ENCODE measurements around the gene TMEM255B.

The TMEM255B gene

DNA sequence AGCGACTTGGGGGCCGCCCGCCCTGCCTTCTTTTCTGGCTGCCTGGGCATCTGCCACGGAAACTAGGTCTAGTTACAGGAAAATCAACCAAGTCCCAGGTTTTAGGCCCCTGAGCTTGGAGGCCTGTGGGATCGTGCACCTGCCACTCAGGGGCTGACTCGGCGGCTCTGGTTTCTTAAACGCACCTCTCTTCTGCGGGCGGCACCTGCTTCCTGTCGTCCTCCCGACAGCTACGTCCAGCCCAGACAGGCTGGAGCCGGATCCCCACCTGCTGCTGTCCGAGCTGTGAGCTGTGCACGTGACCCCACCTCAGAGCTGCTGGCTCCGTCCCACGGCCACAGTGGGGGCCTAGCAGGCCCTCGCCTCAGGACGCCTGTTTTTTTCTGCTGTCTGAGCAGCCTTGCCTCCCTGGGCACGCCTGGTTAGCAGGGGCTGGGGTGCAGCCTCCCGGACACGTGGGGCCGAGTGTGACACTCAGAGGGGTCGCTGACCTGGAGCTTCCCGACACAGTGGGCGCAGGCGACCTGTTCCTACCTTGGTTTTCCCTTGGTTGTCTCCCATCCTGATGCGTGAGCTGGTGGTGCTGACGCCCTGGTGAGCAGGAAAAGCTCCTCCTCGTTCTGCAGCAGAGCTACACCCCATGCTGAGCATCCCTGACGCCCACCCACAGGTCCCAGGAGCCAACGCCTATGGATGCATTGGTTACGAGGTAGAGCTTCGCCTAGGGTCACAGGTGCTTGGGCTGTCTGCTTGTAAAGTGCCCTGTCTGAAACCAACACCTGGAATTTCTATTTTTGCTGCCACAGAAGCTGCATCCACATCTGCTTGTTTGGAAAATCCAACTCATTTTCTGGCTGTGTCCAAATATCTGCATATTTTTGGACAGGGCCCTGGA lies 17.5 kb downstream of the TMEM255B start:
- Mint-ChIP-seq H3K4me3 (no peak overlapping the region), H3K9me3 (peaks cover 10% of the 10 kb centered on the region), H3K27me3 (peaks cover 18% of the 10 kb centered on the region), H3K27ac (no peak overlapping the region), H3K36me3 (ENCODE audit: low read depth) (no peaks in the 10 kb centered on the region), H3K4me1 (peaks cover 11% of the 10 kb centered on the region)
- DNase-seq (no peak), ATAC-seq (no peak)

DNA sequence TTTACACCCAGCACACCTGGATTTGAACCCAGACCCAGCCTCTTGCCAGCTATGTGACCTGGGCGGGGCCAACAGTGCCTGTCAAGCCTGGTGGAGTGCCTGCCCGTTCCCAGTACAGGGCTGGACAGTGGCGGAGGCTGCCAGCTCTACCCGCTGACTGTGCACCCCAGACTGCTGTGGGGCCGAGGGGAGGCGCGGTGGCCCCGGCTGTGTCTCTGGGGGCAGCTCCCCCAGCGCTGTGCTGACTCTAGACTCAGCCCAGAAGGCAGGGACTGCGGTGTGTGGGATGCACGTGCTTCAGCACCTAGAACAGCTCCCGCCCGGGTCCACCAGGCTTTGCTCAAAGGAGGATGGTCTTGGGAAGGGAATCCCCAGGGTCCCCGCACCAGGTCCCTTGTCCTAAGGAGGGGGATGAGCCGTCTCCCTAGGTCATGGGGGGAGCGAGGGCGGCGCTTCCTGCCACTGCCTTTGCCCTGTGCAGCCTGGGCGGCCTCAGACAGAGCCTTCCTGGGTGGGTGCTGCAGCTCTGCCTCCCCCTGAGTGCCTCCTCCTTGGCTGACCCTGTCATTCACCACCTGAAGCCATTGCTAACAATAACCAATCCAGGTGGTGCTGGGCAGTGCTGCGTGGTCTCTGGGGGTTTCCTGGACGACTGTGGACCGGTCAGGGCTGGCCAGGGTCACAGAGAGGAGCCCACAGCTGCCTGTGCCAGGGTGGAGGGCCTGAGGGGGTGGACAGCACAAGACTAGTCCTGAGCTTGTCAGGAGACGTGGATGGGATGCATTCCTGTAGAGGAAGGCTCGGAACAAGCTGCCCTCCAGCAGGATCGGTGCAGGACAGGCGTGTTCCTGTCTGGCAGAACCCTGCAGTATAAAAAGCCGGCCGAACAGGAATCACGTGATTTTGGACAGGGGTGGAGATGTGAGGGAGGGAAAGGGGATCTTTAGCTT lies 18.6 kb downstream of the TMEM255B start:
- H3K27ac Mint-ChIP-seq = no peak overlapping the region
- peak; percentile 28 for ATAC-seq

DNA sequence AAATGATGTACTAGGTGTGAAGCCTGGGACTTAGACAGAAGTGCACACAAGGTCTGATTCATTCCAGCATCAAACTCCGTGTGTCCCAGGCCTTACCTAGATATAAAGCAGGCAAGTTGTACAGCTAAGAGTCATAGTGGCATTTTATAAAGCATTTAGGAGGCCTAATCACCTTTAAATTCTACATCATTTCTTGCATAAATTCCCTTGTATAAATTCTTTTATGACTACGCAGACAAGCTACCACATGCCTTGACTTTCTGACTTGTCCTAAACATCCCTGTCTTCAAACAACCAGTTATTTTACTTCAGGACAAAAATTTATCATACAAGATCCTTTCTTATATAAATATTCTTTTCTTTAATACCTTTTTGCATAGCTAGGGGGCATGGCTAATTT lies 22.5 kb downstream of the TMEM255B start:
- peaks cover 4% of the 10 kb centered on the region for H3K4me1 Mint-ChIP-seq
- ATAC-seq (no peak), DNase-seq (no peak)
- no peak overlapping the region for H3K27ac Mint-ChIP-seq
- H3K36me3 Mint-ChIP-seq (ENCODE audit: low read depth) = no peaks in the 10 kb centered on the region
- H3K9me3 Mint-ChIP-seq = no peaks in the 10 kb centered on the region
- H3K4me3 Mint-ChIP-seq = no peak overlapping the region
- H3K27me3 Mint-ChIP-seq = peaks cover 25% of the 10 kb centered on the region

More for the DNA sequence above, 18.6 kb downstream of the TMEM255B start:
- H3K36me3 Mint-ChIP-seq (ENCODE audit: low read depth) = no peaks in the 10 kb centered on the region
- DNase-seq = no peak
- peaks cover 18% of the 10 kb centered on the region for H3K27me3 Mint-ChIP-seq
- peaks cover 2% of the 10 kb centered on the region for H3K9me3 Mint-ChIP-seq
- peaks cover 2% of the 10 kb centered on the region for H3K4me1 Mint-ChIP-seq
- no peak overlapping the region for H3K4me3 Mint-ChIP-seq

DNA sequence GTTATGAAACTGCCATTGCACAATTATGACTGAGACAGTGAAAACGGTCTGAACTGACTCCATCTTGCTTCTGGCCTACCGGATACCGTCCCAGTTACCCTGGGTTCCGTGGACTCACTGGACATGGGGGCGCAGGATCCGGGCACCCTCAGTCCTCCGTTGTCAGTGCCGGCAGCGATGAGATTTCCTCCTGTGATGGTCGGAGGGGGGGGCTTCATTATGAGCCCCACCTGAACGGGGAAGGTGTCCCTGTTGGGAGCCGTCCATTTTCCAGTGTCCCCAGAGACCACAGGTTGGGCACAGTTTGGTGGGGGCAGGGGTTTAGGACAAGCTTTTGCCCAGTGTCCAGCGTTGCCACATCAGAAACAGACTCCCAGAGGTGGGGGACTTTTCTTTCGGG lies 23.4 kb downstream of the TMEM255B start:
- Mint-ChIP-seq H3K36me3 (ENCODE audit: low read depth) (no peaks in the 10 kb centered on the region), H3K4me3 (no peak overlapping the region), H3K9me3 (no peaks in the 10 kb centered on the region), H3K27ac (no peak overlapping the region), H3K27me3 (peaks cover 19% of the 10 kb centered on the region), H3K4me1 (peaks cover 4% of the 10 kb centered on the region)
- ATAC-seq = no peak
- DNase-seq = no peak

DNA sequence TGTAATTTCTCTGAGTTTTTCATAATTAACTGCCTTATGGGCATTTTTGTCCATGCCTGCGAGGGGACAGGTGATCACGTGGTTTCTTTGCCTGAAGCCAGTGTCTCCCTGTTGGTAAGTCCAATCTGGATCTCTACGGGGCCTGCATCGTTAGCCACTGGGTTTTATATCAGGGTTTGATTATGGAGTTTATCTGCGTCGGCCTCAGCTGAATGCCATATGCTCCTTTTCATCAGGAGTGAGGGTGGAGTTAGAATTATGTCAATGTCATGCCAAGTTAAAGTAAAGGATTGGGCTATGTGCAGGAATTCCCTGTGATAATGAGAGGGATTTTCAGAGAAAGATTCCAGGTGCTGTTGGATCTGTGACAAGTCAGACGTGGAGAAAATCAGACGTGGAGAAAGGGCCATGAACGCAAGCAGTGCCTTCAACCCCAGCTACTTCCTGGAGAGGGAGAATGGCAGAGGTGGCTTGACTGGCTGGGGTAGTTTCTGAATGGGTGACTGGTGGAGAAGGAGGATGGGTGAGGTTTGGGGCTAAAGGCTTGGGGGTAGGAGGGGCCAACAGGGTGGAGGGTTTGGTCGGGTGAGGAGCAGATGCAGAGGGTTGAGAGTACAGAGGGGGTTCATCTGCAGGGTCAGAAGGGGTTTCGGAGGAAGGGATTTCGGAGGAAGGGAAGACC lies 24.3 kb downstream of the TMEM255B start:
- DNase-seq = no peak
- Mint-ChIP-seq H3K9me3 (no peaks in the 10 kb centered on the region), H3K4me1 (peaks cover 4% of the 10 kb centered on the region), H3K4me3 (no peak overlapping the region), H3K36me3 (ENCODE audit: low read depth) (no peaks in the 10 kb centered on the region), H3K27me3 (peaks cover 16% of the 10 kb centered on the region), H3K27ac (no peak overlapping the region)
- no peak for ATAC-seq

DNA sequence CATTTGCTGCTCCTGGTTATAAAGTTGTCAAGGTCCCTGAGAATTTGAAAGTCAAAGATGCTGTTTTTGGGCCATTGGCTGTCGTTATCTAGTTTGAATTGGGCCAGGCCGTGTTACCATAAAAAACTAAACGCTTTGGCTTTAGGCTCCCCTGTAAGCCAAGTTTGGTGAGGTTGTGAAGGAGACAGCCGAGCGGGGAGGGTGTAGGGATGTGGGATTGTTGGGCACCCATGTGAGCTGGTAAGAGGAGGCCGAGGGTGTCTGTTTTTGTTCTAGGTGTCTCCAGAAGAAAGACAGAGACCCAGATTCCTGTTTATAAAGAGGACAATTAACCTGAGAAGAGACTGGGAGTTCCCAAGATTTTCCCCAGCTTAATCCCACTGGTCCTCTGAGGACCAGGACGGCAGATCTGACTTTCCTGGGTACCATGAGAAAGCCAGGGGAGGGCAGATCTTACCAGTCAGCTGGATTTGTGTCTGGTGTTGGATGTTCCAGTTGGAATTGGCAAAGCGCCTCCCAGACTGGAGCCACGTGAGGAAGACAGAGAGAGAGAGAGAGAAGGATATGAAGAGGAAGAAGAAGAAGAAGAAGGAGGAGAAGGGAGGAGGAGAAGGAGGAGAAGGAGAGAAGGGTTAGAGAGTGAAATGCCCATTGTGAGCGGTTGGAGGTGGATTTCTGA lies 25.1 kb downstream of the TMEM255B start:
- DNase-seq (no peak), ATAC-seq (no peak)
- H3K27me3 Mint-ChIP-seq = peaks cover 12% of the 10 kb centered on the region
- H3K9me3 Mint-ChIP-seq = no peaks in the 10 kb centered on the region
- peaks cover 4% of the 10 kb centered on the region for H3K4me1 Mint-ChIP-seq
- H3K36me3 Mint-ChIP-seq (ENCODE audit: low read depth) = no peaks in the 10 kb centered on the region
- no peak overlapping the region for H3K4me3 Mint-ChIP-seq
- no peak overlapping the region for H3K27ac Mint-ChIP-seq

DNA sequence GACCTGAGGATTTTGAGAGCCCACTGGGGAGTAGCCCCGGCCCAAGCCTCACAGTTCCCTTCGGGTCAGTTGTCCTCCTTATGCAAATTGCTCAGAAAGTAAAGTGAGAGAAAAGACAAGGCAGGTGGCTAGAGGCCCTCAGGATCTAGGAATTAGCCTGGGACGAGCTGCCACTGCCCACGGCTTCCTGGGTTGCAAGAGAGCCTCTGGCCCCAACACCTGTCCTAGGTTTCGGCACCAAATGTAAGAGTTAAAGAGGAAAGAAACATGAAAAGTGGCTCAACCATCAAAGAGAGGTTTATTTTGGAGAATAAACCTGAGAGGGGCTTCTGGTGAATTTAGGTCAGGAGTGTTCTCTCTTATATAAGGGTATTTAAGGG lies 25.6 kb downstream of the TMEM255B start:
- H3K4me1 Mint-ChIP-seq = peaks cover 4% of the 10 kb centered on the region
- peaks cover 12% of the 10 kb centered on the region for H3K27me3 Mint-ChIP-seq
- H3K4me3 Mint-ChIP-seq = no peak overlapping the region
- ATAC-seq (no peak), DNase-seq (no peak)
- no peaks in the 10 kb centered on the region for H3K9me3 Mint-ChIP-seq
- no peaks in the 10 kb centered on the region for H3K36me3 Mint-ChIP-seq (ENCODE audit: low read depth)
- H3K27ac Mint-ChIP-seq = no peak overlapping the region

DNA sequence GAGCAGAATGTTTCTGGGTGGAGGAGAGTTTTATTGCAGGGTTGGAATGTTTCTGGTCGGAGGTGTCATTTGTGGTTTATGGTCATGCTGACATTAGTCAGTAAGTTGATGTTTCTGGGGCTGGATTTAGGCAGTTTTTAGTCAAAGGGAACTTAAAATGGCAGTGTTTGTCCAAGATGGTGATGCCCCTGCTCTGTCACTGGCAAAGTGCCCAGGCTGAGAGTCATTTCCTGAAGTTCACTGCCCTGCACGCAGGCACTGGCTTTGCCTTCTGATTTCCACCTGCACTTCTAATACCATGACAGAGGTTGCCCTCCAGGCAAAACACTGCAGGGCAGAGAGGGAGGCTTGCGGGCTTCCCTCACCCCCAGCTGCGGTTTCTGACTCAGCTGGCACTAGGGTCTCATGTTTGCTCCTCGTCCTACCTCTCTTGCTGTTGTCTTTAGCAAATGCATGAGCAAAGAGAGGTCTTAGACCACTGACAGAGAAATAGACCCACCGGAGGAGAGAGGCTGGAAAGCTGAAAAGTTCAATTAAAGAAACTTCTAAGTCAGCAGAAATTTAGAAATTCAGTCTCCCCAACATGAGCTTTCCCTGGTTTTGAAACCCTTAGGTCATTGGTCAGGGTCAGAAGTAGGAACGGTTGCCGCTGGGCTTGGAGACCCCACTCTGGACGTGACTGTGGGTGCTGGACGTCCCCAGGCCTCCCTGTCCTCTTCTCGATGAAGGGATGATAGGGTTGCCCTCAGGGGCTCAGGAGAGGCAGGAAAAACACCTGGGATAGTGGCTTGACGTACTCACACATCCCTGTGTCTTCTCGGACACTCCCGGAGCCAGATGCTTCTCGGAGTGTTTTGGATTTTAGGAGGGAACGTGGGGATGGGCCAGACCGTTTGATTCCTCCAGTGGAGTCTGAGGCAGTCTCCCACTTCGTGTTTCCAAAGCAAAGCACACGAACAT lies 26.3 kb downstream of the TMEM255B start:
- DNase-seq = peak; percentile 36
- Mint-ChIP-seq H3K27ac (no peak overlapping the region), H3K27me3 (peaks cover 12% of the 10 kb centered on the region), H3K4me1 (peaks cover 4% of the 10 kb centered on the region), H3K36me3 (ENCODE audit: low read depth) (no peaks in the 10 kb centered on the region), H3K9me3 (no peaks in the 10 kb centered on the region), H3K4me3 (no peak overlapping the region)
- peak; percentile 31 for ATAC-seq

DNA sequence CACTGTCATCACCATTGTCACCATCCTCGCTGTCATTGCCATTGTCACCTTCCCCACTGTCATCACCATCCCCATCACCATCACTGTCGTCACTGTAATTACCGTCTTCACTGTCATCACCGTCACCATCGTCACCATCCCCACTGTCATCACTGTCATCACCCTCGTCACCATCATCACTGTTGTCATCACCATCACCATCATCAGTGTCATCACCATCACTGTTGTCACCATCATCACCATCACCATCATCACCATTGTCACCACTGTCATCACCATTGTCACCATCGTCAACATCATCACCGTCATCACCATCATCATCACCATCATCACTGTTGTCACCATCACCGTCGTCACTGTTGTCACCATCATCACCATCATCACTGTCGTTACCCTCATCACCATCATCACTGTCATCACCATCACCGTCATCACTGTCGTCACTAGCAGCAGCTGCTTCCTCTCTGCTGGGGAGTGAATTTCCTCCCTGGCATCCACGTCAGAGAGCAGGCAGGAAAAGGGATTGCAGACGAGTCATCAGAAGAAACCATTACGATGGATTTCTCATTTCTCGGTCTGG lies 27.3 kb downstream of the TMEM255B start:
- Mint-ChIP-seq H3K36me3 (ENCODE audit: low read depth) (no peaks in the 10 kb centered on the region), H3K4me1 (peaks cover 4% of the 10 kb centered on the region), H3K27ac (no peak overlapping the region), H3K27me3 (peaks cover 14% of the 10 kb centered on the region), H3K9me3 (no peaks in the 10 kb centered on the region), H3K4me3 (no peak overlapping the region)
- no peak for DNase-seq
- no peak for ATAC-seq

DNA sequence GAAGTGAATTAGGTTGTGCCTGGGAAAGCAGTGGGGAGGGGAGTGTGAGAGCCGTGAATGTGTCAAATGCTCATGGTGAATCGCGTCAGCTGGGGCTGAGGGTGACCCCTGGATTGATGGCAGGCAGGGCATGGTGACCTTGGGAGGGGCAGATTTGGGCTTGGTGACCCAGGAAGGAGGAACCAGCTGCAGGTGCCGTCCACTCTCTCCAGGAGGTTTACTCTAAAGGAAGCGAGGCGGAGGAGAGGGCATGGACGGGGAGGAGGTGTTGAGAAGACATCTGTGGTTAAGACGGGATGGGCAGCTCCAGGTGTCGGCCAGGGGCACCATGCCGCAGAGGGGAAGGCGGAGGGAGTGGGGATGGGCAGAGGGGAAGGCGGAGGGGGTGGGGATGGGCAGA lies 28.7 kb downstream of the TMEM255B start:
- no peaks in the 10 kb centered on the region for H3K36me3 Mint-ChIP-seq (ENCODE audit: low read depth)
- H3K27ac Mint-ChIP-seq = no peak overlapping the region
- H3K27me3 Mint-ChIP-seq = peaks cover 14% of the 10 kb centered on the region
- H3K4me3 Mint-ChIP-seq = no peak overlapping the region
- DNase-seq (no peak), ATAC-seq (no peak)
- H3K4me1 Mint-ChIP-seq = peaks cover 4% of the 10 kb centered on the region
- H3K9me3 Mint-ChIP-seq = no peaks in the 10 kb centered on the region

DNA sequence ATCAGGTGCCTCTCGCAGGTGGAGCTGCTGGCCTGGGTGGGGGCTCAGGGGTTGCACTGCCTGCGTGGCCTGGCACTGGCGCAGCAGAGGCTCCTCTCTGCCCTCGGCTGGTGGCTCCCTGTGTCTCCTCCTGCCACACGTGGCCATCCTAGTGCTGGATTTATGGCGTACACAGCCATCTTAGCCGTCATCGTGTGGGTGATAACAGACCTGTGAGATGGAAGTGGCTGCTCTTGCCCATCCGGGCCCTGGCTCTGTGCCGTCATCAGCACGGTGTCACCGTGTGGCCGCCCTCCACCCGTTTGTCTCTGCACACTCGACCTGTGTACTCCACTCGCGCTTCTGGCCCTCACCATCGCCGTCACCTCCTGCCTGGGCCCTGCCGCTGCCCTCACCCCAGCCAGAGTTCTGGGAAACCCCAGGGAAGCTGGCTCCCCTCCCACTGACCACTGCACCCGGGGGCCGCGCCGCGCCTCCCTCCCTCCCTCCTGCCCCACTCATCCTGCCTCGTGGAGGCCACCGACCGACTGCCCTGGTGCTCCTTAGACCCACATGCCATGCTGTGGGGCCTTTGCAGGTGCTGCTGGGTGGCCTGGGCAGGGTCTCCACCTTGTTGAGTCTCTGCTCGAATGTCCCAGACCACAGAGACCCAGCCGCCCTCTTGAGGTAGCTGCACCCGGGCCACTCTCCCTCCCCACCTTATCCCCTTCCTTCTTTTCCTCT lies 29.5 kb downstream of the TMEM255B start:
- H3K27ac Mint-ChIP-seq = no peak overlapping the region
- ATAC-seq (no peak), DNase-seq (no peak)
- no peak overlapping the region for H3K4me3 Mint-ChIP-seq
- peaks cover 8% of the 10 kb centered on the region for H3K27me3 Mint-ChIP-seq
- H3K4me1 Mint-ChIP-seq = peaks cover 4% of the 10 kb centered on the region
- no peaks in the 10 kb centered on the region for H3K36me3 Mint-ChIP-seq (ENCODE audit: low read depth)
- H3K9me3 Mint-ChIP-seq = no peaks in the 10 kb centered on the region

DNA sequence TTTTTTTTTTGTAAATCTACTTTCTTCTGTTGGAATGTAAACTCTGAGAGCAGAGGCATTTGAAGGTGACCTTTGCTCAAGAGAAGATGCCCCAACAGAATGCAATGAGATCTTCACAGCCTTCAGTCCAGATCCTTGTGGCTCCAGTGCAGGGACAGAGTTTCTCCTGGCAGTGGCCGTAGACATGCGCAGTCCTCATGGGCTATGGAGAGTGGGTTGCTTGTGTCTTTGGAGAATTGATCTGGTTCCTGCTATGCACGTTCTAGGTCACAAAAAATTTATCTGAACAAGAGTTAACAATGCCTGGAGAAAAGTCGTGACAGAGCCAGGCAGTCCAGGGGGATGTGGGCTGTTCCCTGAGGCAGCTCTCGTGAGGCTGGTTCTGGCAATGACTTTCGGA lies 30.1 kb downstream of the TMEM255B start:
- Mint-ChIP-seq H3K36me3 (ENCODE audit: low read depth) (no peaks in the 10 kb centered on the region), H3K27me3 (peaks cover 7% of the 10 kb centered on the region), H3K9me3 (no peaks in the 10 kb centered on the region), H3K27ac (no peak overlapping the region), H3K4me3 (no peak overlapping the region), H3K4me1 (peaks cover 4% of the 10 kb centered on the region)
- DNase-seq (no peak), ATAC-seq (no peak)

All from activated naive CD8-positive, alpha-beta T cell treated with anti-CD3 and anti-CD28 coated beads, Interleukin-2, amount 50 U/mL, for 24 hours (primary cell).